NCI-H146 (cell line): ENCODE results near the gene EPB41L2.

ENCODE experiments used
- DNase-seq: peaks from one replicate; lab custom pipeline; 2025; lab: John Stamatoyannopoulos, UW

The EPB41L2 gene

GRCh38 chr6:130908958-130909357 is 154.1 kb downstream of the EPB41L2 start:
- no peak for DNase-seq

- DNase-seq = no peak
Observed at GRCh38 chr6:130908188-130908587, 154.9 kb downstream of the EPB41L2 start.

- no peak for DNase-seq
Observed at GRCh38 chr6:130907687-130908086, 155.4 kb downstream of the EPB41L2 start.

GRCh38 chr6:130906736-130907381 is 156.2 kb downstream of the EPB41L2 start:
- DNase-seq = no peak

GRCh38 chr6:130903602-130904001 is 159.4 kb downstream of the EPB41L2 start:
- DNase-seq = no peak

- peak; percentile 92 for DNase-seq
Observed at GRCh38 chr6:130903007-130903406, 160.0 kb downstream of the EPB41L2 start.

- no peak for DNase-seq
Observed at GRCh38 chr6:130900913-130901312, 162.1 kb downstream of the EPB41L2 start.

- DNase-seq = no peak
Observed at GRCh38 chr6:130896249-130896648, 166.8 kb downstream of the EPB41L2 start.

GRCh38 chr6:130895516-130895915 is 167.5 kb downstream of the EPB41L2 start:
- no peak for DNase-seq

GRCh38 chr6:130893766-130894165 is 169.3 kb downstream of the EPB41L2 start:
- no peak for DNase-seq

- no peak for DNase-seq
Observed at GRCh38 chr6:130893277-130893676, 169.8 kb downstream of the EPB41L2 start.

- DNase-seq = no peak
Observed at GRCh38 chr6:130890521-130890971, 172.5 kb downstream of the EPB41L2 start.

GRCh38 chr6:130889423-130889822 is 173.6 kb downstream of the EPB41L2 start:
- DNase-seq = no peak

- DNase-seq = no peak
Observed at GRCh38 chr6:130888246-130888645, 174.8 kb downstream of the EPB41L2 start.

GRCh38 chr6:130886966-130887365 is 176.1 kb downstream of the EPB41L2 start:
- no peak for DNase-seq

- DNase-seq = peak; percentile 82
Observed at GRCh38 chr6:130885392-130886192, 177.5 kb downstream of the EPB41L2 start.

- no peak for DNase-seq
Observed at GRCh38 chr6:130882370-130882769, 180.7 kb downstream of the EPB41L2 start.

- no peak for DNase-seq
Observed at GRCh38 chr6:130879826-130880225, 183.2 kb downstream of the EPB41L2 start.

GRCh38 chr6:130873746-130874145 is 189.3 kb downstream of the EPB41L2 start:
- no peak for DNase-seq

- peak; percentile 53 for DNase-seq
Observed at GRCh38 chr6:130872250-130873095, 190.6 kb downstream of the EPB41L2 start.

GRCh38 chr6:130870179-130870880 is 192.7 kb downstream of the EPB41L2 start:
- DNase-seq = no peak

- no peak for DNase-seq
Observed at GRCh38 chr6:130869681-130870080, 193.4 kb downstream of the EPB41L2 start.
